GM12878 (cell line): ENCODE data around the gene C16orf78.

Source experiments
- CEBPB ChIP-seq, 2 experiments: fragments of 150-350 bp in 1 of 2; IDR thresholded peaks; 2 replicates each; pipeline ENCODE4 v1.6.1; 2012 to 2014; ENCODE audit warnings: low read depth in 2 of 2, low read length in 2 of 2, borderline replicate concordance in 1 of 2, inconsistent platforms in 1 of 2
- ETV6 ChIP-seq, 2 experiments: fragments of 450-650 bp in 1 of 2; IDR thresholded peaks in 1 of 2; conservative IDR thresholded peaks in 1 of 2; 2 replicates each; pipeline ENCODE4 v1.6.1; 2014; ENCODE audit warnings: antibody characterized with exemption in 1 of 2, borderline replicate concordance in 1 of 2, low read depth in 1 of 2, mild to moderate bottlenecking in 1 of 2, moderate library complexity in 1 of 2
- HCFC1 ChIP-seq: fragments of 150-350 bp; IDR thresholded peaks from 2 replicates; pipeline ENCODE4 v1.6.1; 2014; ENCODE audit warnings: low read length
- NFIC ChIP-seq: IDR thresholded peaks from 2 replicates; pipeline ENCODE4 v1.6.1; 2012; ENCODE audit warnings: low read depth, mild to moderate bottlenecking, inconsistent platforms, low read length, moderate library complexity
- NR2C2 ChIP-seq: IDR thresholded peaks from 2 replicates; pipeline ENCODE4 v1.6.1; 2011; ENCODE audit warnings: borderline replicate concordance, low read depth; ENCODE audit not compliant: control insufficient read depth, insufficient read length
- POLR2A ChIP-seq: IDR thresholded peaks from 2 replicates; pipeline ENCODE4 v1.6.1; 2011; ENCODE audit warnings: low read depth, mild to moderate bottlenecking, low read length
- RCOR1 ChIP-seq: conservative IDR thresholded peaks from 2 replicates; pipeline ENCODE4 v1.6.1; 2012; ENCODE audit warnings: low read depth, low read length, improper control_type of control experiment
- SP1 ChIP-seq: IDR thresholded peaks from one replicate; pipeline ENCODE4 v1.6.1; 2011; ENCODE audit warnings: low read depth, low read length
- ZNF274 ChIP-seq: IDR thresholded peaks from one replicate; pipeline ENCODE4 v1.8.0; 2011; ENCODE audit not compliant: insufficient read length, insufficient read depth
- TF ChIP-seq, protein P1 (sequence below), 3 experiments: IDR thresholded peaks in 2 of 3; conservative IDR thresholded peaks in 1 of 3; 2 replicates each; pipeline ENCODE4 v1.5.1; 2011; ENCODE audit warnings: low read depth in 3 of 3, low read length in 3 of 3, mild to moderate bottlenecking in 3 of 3, control low read depth in 2 of 3, moderate library complexity in 2 of 3, inconsistent platforms in 1 of 3, mixed read lengths in 1 of 3; ENCODE audit not compliant: control insufficient read depth in 2 of 3, insufficient read depth in 1 of 3; ENCODE audit errors: extremely low read depth in 1 of 3

DNA sequence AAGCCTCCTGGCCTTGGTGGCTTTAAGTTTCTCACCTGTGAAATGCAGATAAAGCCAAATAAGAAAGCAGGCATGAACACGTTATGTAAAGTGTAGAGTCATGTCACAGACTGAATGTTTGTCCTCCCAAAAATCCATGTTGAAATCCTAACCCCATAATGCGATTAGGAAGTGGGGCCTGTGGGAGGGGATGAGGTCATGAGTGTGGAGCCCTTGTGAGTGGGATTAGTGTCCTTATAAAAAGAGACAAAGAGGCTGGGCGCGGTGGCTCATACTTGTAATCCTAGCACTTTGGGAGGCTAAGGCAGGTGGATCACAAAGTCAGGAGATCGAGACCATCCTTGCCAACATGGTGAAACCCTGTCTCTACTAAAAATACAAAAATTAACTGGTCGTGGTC lies 19.5 kb upstream of the C16orf78 start:
- TF ChIP-seq ZNF274 = no peak
- no peak for TF ChIP-seq CEBPB (IDR thresholded peaks at IDR 0.05; ENCODE audit: borderline replicate concordance in 1 of 2, low read depth in 2 of 2, low read length in 2 of 2)
- no peak for TF ChIP-seq ETV6 (conservative IDR thresholded peaks at IDR 0.05 in 1 of 2, IDR thresholded peaks at IDR 0.05 in 1 of 2; ENCODE audit: borderline replicate concordance in 1 of 2, low read depth in 1 of 2)
- no peak for TF ChIP-seq NR2C2
- no peak for TF ChIP-seq NFIC
- TF ChIP-seq HCFC1 = no peak
- TF ChIP-seq, protein P1, sequence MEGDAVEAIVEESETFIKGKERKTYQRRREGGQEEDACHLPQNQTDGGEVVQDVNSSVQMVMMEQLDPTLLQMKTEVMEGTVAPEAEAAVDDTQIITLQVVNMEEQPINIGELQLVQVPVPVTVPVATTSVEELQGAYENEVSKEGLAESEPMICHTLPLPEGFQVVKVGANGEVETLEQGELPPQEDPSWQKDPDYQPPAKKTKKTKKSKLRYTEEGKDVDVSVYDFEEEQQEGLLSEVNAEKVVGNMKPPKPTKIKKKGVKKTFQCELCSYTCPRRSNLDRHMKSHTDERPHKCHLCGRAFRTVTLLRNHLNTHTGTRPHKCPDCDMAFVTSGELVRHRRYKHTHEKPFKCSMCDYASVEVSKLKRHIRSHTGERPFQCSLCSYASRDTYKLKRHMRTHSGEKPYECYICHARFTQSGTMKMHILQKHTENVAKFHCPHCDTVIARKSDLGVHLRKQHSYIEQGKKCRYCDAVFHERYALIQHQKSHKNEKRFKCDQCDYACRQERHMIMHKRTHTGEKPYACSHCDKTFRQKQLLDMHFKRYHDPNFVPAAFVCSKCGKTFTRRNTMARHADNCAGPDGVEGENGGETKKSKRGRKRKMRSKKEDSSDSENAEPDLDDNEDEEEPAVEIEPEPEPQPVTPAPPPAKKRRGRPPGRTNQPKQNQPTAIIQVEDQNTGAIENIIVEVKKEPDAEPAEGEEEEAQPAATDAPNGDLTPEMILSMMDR (IDR thresholded peaks at IDR 0.05 in 2 of 3, conservative IDR thresholded peaks at IDR 0.05 in 1 of 3; ENCODE audit: control insufficient read depth in 2 of 3, extremely low read depth in 1 of 3, insufficient read depth in 1 of 3, low read depth in 3 of 3, low read length in 3 of 3) = no peak
- no peak for TF ChIP-seq SP1
- TF ChIP-seq POLR2A = no peak
- TF ChIP-seq RCOR1 = no peak
